Chondrocyte (in vitro differentiated cells): ENCODE measurements around the gene TSHZ2. TPM values are rescaled to one million over a fixed set of nuclear protein-coding genes. Genes with fewer than 3 reads are reported as not detected.

ENCODE experiments used
- DNase-seq: peaks from one replicate; pipeline ENCODE4 v3.0.0; 2021; ENCODE audit warnings: mixed read lengths, low spot score
- H3K27ac Mint-ChIP-seq: one replicate; pipeline ENCODE4 v1.8.0; 2021; ENCODE audit warnings: mild to moderate bottlenecking, moderate library complexity, mixed read lengths; ENCODE audit not compliant: unreplicated experiment
- H3K27me3 Mint-ChIP-seq: 2 replicates; pipeline ENCODE4 v1.8.0; 2021; ENCODE audit warnings: low read depth, mixed read lengths
- H3K36me3 Mint-ChIP-seq: 2 replicates; pipeline ENCODE4 v1.8.0; 2021; ENCODE audit warnings: low read depth, mixed read lengths
- H3K4me1 Mint-ChIP-seq: 2 replicates; pipeline ENCODE4 v1.8.0; 2021; ENCODE audit warnings: low read depth, mild to moderate bottlenecking, mixed read lengths
- H3K4me3 Mint-ChIP-seq: one replicate; pipeline ENCODE4 v1.8.0; 2021; ENCODE audit warnings: mild to moderate bottlenecking, moderate library complexity, mixed read lengths; ENCODE audit not compliant: unreplicated experiment
- H3K9me3 Mint-ChIP-seq: 2 replicates; pipeline ENCODE4 v1.8.0; 2021; ENCODE audit warnings: low read depth, mixed read lengths
- CTCF ChIP-seq: fragments of 200-600 bp; sonication (generic); IDR thresholded peaks from 2 replicates; pipeline ENCODE4 v1.5.0; 2021; ENCODE audit warnings: antibody characterized with exemption, mild to moderate bottlenecking, moderate library complexity
- total RNA-seq: library from RNA; stranded (reverse); gene quantifications from 3 replicates; pipeline ENCODE4 v1.2.1, GENCODE V29; 2021

The TSHZ2 gene
- total RNA-seq, 1 donor from 2014 or later = 0.37 TPM

GRCh38 chr20:52972965-52973819, 1.0 kb downstream of the TSHZ2 start:
- Mint-ChIP-seq H3K36me3 (peaks cover 2% of the 10 kb centered on the region), H3K27me3 (peaks cover 56% of the 10 kb centered on the region), H3K4me3 (peak overlapping the region; percentile 89), H3K27ac (no peak overlapping the region), H3K9me3 (no peaks in the 10 kb centered on the region), H3K4me1 (peaks cover 19% of the 10 kb centered on the region)
- no peak for DNase-seq
- no peak for TF ChIP-seq CTCF

GRCh38 chr20:52974179-52974594, 2.0 kb downstream of the TSHZ2 start:
- peaks cover 2% of the 10 kb centered on the region for H3K36me3 Mint-ChIP-seq
- peaks cover 57% of the 10 kb centered on the region for H3K27me3 Mint-ChIP-seq
- no peak for DNase-seq
- no peak overlapping the region for H3K27ac Mint-ChIP-seq
- H3K9me3 Mint-ChIP-seq = no peaks in the 10 kb centered on the region
- no peak for TF ChIP-seq CTCF
- no peak overlapping the region for H3K4me3 Mint-ChIP-seq
- H3K4me1 Mint-ChIP-seq = peaks cover 19% of the 10 kb centered on the region

GRCh38 chr20:52975029-52975732, 3.0 kb downstream of the TSHZ2 start:
- no peak for TF ChIP-seq CTCF
- H3K27ac Mint-ChIP-seq = no peak overlapping the region
- no peak overlapping the region for H3K4me3 Mint-ChIP-seq
- H3K9me3 Mint-ChIP-seq = no peaks in the 10 kb centered on the region
- DNase-seq = no peak
- H3K36me3 Mint-ChIP-seq = peaks cover 2% of the 10 kb centered on the region
- H3K4me1 Mint-ChIP-seq = peaks cover 19% of the 10 kb centered on the region
- peaks cover 57% of the 10 kb centered on the region for H3K27me3 Mint-ChIP-seq

GRCh38 chr20:52975803-52976531, 3.8 kb downstream of the TSHZ2 start:
- Mint-ChIP-seq H3K27ac (no peak overlapping the region), H3K9me3 (no peaks in the 10 kb centered on the region), H3K4me1 (peaks cover 19% of the 10 kb centered on the region), H3K36me3 (peaks cover 2% of the 10 kb centered on the region), H3K27me3 (peaks cover 57% of the 10 kb centered on the region), H3K4me3 (no peak overlapping the region)
- TF ChIP-seq CTCF = no peak
- no peak for DNase-seq

GRCh38 chr20:52978851-52979250, 6.7 kb downstream of the TSHZ2 start:
- no peak for DNase-seq
- no peak for TF ChIP-seq CTCF
- Mint-ChIP-seq H3K4me3 (no peak overlapping the region), H3K36me3 (no peaks in the 10 kb centered on the region), H3K4me1 (no peaks in the 10 kb centered on the region), H3K27ac (no peak overlapping the region), H3K27me3 (peaks cover 39% of the 10 kb centered on the region), H3K9me3 (no peaks in the 10 kb centered on the region)
